Activated B cell treated with CpG ODN at 0.5 μM for 24 hours (primary cell): Measurements from ENCODE around the gene MS4A14. TPM values are rescaled to one million over a fixed set of nuclear protein-coding genes. Genes with fewer than 3 reads are reported as not detected.
A peak's percentile ranks its signal among the peaks of the same experiment; 100 is the strongest.
"Not testable (repeated sequence)": the region's sequence is repeated elsewhere in the genome, so short reads cannot be mapped to it uniquely, and the experiment has no call there.

Experiments used
- ATAC-seq: fragments of 200-7000 bp; cut with Tn5 transposase; one replicate; pipeline ENCODE4 v1.10.0; 2021; ENCODE audit warnings: low read depth, mild to moderate bottlenecking, moderate library complexity
- CTCF ChIA-PET: fragments of 350-600 bp; sonication (Branson Sonifier 250); formaldehyde crosslinking; loops from one replicate; lab custom pipeline; 2021; ENCODE audit warnings: antibody characterized with exemption; lab: Charles Lee
- POLR2A ChIA-PET: fragments of 350-600 bp; sonication (Branson Sonifier 250); formaldehyde crosslinking; loops from one replicate; lab custom pipeline; 2021; ENCODE audit warnings: antibody characterized with exemption; lab: Charles Lee
- DNase-seq: peaks from one replicate; pipeline ENCODE4 v3.0.0; 2022
- H3K27ac Mint-ChIP-seq: one replicate; pipeline ENCODE4 v1.8.0; 2020; ENCODE audit warnings: mixed read lengths
- H3K27me3 Mint-ChIP-seq: one replicate; pipeline ENCODE4 v1.8.0; 2021; ENCODE audit warnings: mixed read lengths
- H3K36me3 Mint-ChIP-seq: one replicate; pipeline ENCODE4 v1.8.0; 2021; ENCODE audit warnings: low read depth, mixed read lengths
- H3K4me1 Mint-ChIP-seq: one replicate; pipeline ENCODE4 v1.8.0; 2021; ENCODE audit warnings: mixed read lengths
- H3K4me3 Mint-ChIP-seq: one replicate; pipeline ENCODE4 v1.8.0; 2020; ENCODE audit warnings: mild to moderate bottlenecking, mixed read lengths
- H3K9me3 Mint-ChIP-seq: one replicate; pipeline ENCODE4 v1.8.0; 2020; ENCODE audit warnings: mixed read lengths
- intact Hi-C: fragments of 100-400 bp; cut with micrococcal nuclease; formaldehyde crosslinking; loops from one replicate; pipeline ENCODE4 v1.15.1; 2024
- total RNA-seq: library from RNA; stranded (reverse); gene quantifications from 2 replicates; pipeline ENCODE4 v1.2.3, GENCODE V29; 2022
- TF ChIP-seq, protein P1 (sequence below): fragments of 200-600 bp; IDR thresholded peaks from one replicate; pipeline ENCODE4 v1.8.0; 2022; ENCODE audit warnings: antibody characterized with exemption, mild to moderate bottlenecking

Gene MS4A14
- total RNA-seq, 1 donor from 2014 or later = 4.9 TPM

DNA sequence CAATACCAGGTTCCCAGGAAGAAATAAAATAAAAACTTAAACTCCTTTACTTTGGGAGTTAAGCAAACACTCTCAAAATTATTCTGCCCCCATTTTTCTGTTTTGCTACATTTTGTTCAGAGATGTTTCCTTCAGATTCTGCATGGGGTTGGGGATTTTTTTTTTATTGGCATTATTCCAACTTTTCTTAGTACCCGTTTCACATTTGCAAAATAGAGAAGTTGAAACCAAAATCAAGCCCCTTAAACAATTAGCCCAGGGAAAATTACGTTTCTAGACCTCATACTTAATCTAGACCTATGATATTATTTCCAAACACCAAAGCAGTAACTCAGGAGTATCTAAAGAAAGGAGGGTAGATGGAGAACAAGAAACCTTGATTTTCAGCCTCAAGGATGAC is 38.5 kb upstream of the MS4A14 start:
- DNase-seq (no peak), ATAC-seq (peak; percentile 82)
- Mint-ChIP-seq H3K4me1 (peaks cover 46% of the 10 kb centered on the region), H3K27ac (peak overlapping the region; percentile 74), H3K36me3 (peaks cover 3% of the 10 kb centered on the region), H3K9me3 (peaks cover 20% of the 10 kb centered on the region), H3K4me3 (peak overlapping the region; percentile 25), H3K27me3 (no peaks in the 10 kb centered on the region)
- POLR2A ChIA-PET = no interaction called here
- intact Hi-C loops = loop anchor here (5.0 kb wide), 1 partner anchor 405 kb away; no protein-coding TSS in a partner anchor
- CTCF ChIA-PET = no interaction called here
- TF ChIP-seq, protein P1, sequence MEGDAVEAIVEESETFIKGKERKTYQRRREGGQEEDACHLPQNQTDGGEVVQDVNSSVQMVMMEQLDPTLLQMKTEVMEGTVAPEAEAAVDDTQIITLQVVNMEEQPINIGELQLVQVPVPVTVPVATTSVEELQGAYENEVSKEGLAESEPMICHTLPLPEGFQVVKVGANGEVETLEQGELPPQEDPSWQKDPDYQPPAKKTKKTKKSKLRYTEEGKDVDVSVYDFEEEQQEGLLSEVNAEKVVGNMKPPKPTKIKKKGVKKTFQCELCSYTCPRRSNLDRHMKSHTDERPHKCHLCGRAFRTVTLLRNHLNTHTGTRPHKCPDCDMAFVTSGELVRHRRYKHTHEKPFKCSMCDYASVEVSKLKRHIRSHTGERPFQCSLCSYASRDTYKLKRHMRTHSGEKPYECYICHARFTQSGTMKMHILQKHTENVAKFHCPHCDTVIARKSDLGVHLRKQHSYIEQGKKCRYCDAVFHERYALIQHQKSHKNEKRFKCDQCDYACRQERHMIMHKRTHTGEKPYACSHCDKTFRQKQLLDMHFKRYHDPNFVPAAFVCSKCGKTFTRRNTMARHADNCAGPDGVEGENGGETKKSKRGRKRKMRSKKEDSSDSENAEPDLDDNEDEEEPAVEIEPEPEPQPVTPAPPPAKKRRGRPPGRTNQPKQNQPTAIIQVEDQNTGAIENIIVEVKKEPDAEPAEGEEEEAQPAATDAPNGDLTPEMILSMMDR = no peak

DNA sequence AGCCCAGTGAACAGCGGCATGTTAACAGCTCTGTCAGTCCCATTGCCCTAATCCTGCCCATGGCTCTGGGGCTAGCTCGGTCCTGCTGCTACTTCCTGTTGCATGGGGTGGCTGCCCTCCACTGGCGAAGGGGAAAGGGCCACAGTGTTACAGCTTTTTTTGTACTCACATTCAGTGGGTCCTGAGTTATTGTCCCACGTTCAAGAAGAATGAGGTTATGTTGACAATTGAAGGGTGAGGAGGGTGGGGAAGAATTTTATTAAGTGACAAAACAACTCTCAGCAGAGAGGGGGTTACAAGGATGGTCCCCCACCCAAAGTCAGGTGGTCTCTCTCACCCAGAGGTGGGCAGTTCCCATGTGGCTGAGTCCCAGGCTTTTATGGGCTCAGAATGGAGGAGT is 35.6 kb upstream of the MS4A14 start:
- peaks cover 75% of the 10 kb centered on the region for H3K4me1 Mint-ChIP-seq
- no peaks in the 10 kb centered on the region for H3K27me3 Mint-ChIP-seq
- POLR2A ChIA-PET = interaction anchor here (1.6 to 18.0 kb wide), 2 partner anchors 98 to 117 kb away, joined by 4 to 800 read pairs; partner anchors contain the start of gene MS4A1
- peaks cover 12% of the 10 kb centered on the region for H3K36me3 Mint-ChIP-seq
- H3K4me3 Mint-ChIP-seq = no peak overlapping the region
- H3K27ac Mint-ChIP-seq = no peak overlapping the region
- intact Hi-C loops = no loop called here
- CTCF ChIA-PET = interaction anchor here (0.9 to 1.9 kb wide), 5 partner anchors 12 to 126 kb away, joined by 3 to 6 read pairs (median 4); no protein-coding TSS in a partner anchor
- DNase-seq = no peak
- TF ChIP-seq, protein P1 = no peak
- H3K9me3 Mint-ChIP-seq = peaks cover 9% of the 10 kb centered on the region
- no peak for ATAC-seq

DNA sequence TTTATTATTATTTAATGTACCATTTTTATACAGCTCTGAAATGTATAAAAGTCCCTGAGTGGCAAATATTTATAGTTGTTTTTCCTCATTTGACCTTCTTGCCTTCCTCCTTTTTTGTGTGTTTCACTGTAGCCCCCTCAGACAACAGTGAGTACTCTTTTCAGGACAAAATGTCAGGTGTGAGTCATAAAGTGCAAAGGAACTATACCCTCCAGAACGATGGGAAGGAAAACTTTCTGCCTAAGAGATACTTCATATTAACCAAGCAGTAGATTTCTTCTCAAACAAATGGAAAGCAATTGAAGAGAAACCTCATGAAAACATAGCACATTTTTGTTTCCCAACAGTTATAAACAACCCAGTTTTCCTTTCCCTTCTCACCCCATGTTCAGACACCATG is 34.0 kb upstream of the MS4A14 start:
- Mint-ChIP-seq H3K9me3 (peaks cover 9% of the 10 kb centered on the region), H3K27me3 (no peaks in the 10 kb centered on the region), H3K27ac (peak overlapping the region; percentile 46), H3K4me3 (peak overlapping the region; percentile 17), H3K36me3 (peaks cover 20% of the 10 kb centered on the region), H3K4me1 (peaks cover 80% of the 10 kb centered on the region)
- CTCF ChIA-PET = interaction anchor here (1.0 to 8.0 kb wide), 15 partner anchors 8 to 259 kb away, joined by 3 to 194 read pairs (median 29); partner anchors contain the start of gene MS4A1
- POLR2A ChIA-PET = interaction anchor here (3.6 to 18.0 kb wide), 5 partner anchors 35 to 122 kb away, joined by 32 to 800 read pairs (median 80); partner anchors contain the start of genes MS4A1 and MS4A14
- intact Hi-C loops = no loop called here
- no peak for DNase-seq
- TF ChIP-seq, protein P1 = no peak
- no peak for ATAC-seq

DNA sequence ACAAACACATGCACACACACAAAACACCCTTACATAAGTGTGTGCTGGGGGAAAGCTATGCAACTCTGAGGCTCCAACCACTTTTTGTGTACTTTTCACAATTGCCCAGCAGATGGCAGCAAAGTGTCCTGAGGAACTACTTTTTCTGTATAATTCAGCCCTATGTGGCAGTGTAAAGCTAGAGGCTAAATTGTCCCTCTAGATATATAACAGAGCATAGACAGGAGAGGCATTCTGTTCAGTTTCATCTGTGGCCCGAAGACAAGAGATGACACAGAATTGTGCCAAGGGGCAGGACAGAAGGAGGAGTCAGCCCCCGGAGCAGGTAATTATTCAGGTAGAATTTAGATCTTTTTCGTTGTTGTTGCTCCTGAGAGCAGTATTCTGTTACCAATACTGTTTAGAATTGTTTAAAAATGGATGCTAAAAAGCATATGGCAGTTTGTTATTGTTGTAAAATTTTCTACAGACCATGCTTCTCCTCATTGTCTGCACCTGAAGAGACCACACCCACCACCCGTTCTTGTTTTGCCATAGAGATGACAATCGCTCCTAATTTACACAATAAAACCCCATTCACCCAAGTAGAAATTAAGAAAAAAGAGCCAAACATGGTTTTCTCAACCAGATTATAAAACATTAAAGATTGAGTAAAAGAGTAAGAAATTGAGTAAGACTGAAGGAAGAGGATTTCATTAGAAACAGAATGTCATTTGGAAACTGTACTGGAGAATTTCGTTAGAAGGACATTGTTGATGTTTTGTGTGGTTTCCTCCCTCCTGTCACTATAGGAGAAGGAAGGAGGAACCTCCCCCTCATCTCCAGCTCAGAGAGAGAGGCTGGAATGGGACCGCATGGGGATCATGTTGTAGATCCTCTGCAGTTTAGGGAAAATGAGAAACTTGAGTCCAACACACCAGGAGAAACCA is 32.5 kb upstream of the MS4A14 start:
- TF ChIP-seq, protein P1 = no peak
- POLR2A ChIA-PET = interaction anchor here (0.7 to 18.0 kb wide), 24 partner anchors 9 to 271 kb away, joined by 3 to 800 read pairs (median 5); partner anchors contain the start of genes MS4A1, MS4A14 and MS4A7
- ATAC-seq (peak; percentile 81), DNase-seq (peak; percentile 42)
- Mint-ChIP-seq H3K4me1 (peaks cover 80% of the 10 kb centered on the region), H3K27ac (peak overlapping the region; percentile 93), H3K27me3 (no peaks in the 10 kb centered on the region), H3K4me3 (peak overlapping the region; percentile 83), H3K36me3 (peaks cover 33% of the 10 kb centered on the region), H3K9me3 (peaks cover 13% of the 10 kb centered on the region)
- intact Hi-C loops = loop anchor here (1.0 kb wide), 6 partner anchors 14 to 270 kb away; partner anchors contain the start of genes MS4A1, MS4A14 and MS4A7
- CTCF ChIA-PET = interaction anchor here (0.7 to 8.0 kb wide), 34 partner anchors 10 to 399 kb away, joined by 3 to 194 read pairs (median 6); partner anchors contain the start of genes MS4A1, MS4A14 and MS4A7

DNA sequence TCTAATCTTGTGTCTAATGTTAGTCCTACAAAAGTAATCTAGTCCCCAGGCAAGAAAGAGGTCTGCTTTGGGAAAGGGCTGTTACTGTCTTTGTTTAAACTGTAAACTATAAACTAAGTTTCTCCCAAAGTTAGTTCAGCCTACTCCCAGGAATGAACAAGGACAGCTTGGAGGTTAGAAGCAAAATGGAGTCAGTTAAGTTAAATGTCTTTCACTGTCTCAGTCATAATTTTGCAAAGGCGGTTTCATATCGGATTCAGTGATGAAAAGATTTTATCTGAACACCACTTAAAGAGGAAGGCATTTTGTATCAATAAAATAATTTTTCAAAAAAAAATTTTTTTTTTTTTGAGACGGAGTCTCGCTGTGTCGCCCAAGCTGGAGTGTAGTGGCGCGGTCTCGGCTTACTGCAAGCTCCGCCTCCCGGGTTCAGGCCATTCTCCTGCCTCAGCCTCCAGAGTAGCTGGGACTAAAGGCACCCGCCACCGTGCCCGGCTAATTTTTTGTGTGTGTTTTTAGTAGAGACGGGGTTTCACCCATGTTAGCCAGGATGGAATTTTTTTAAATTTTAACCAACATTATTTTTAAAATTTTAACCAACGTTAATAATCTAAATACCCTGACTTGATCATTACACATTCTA is 29.9 kb upstream of the MS4A14 start:
- Mint-ChIP-seq H3K36me3 (peaks cover 37% of the 10 kb centered on the region), H3K4me3 (peak overlapping the region; percentile 63), H3K27ac (peak overlapping the region; percentile 90), H3K4me1 (peaks cover 96% of the 10 kb centered on the region)
- ATAC-seq, DNase-seq, intact Hi-C loops, H3K9me3 Mint-ChIP-seq, H3K27me3 Mint-ChIP-seq: not testable (repeated sequence)
- ChIA-PET POLR2A (interaction anchor here (0.8 to 18.0 kb wide), 24 partner anchors 9 to 267 kb away, joined by 3 to 800 read pairs (median 6); partner anchors contain the start of genes MS4A1, MS4A14 and MS4A7), CTCF (interaction anchor here (0.9 to 8.0 kb wide), 12 partner anchors 14 to 268 kb away, joined by 3 to 194 read pairs (median 4); partner anchors contain the start of genes MS4A1 and MS4A14)
